GM21360 (cell line): Measurements from ENCODE around the gene TTYH2.
A peak's percentile ranks its signal among the peaks of the same experiment; 100 is the strongest.

ENCODE experiments used
- ATAC-seq: cut with Tn5 transposase; IDR thresholded peaks from one replicate; pipeline ENCODE4 v1.9.1; 2021; ENCODE audit warnings: mild to moderate bottlenecking, moderate library complexity; ENCODE audit not compliant: unreplicated experiment

The TTYH2 gene

DNA sequence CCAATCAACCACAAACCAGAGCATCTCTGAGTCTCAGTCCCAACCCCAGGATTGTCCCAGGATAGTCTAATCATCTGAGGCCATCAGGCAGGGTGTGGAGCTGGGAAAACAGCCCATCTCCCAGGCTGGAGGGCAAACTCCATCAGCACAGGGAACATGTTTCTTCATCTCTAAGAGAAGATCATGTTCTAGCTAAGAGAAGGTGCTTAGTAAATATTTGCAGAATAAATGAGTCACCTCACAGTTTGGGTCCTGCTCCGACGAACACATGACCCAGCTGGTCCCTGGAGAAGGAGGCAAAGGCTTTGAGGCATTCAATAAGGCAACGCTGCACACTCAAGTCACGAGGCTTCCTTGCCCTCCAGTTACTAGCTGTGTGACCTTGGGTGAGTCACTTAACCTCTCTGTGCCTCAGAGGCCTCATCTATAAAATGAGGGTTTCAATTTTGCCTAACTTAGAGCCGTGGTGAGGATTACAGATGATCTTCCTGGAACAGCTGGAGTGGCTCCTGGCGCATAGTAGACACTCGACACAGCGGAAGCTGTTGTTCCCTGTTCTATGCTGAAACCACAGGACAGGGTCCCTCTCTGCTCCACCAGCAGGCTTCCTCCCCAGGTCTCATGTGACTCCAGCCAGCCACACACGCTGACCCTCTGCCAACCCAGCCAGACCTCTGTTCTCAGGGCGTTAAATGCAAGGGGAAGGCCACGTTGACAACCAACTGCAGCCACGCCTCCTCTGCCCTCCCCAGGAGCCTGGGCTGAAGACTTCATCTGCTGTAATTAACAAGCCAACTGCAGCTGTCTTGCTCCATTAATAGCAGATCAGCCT lies 20.2 kb upstream of the TTYH2 start:
- ATAC-seq = no peak

- ATAC-seq = no peak
Observed at GRCh38 chr17:74194682-74195081, 18.7 kb upstream of the TTYH2 start.

- no peak for ATAC-seq
Observed at GRCh38 chr17:74196541-74197317, 16.6 kb upstream of the TTYH2 start.

DNA sequence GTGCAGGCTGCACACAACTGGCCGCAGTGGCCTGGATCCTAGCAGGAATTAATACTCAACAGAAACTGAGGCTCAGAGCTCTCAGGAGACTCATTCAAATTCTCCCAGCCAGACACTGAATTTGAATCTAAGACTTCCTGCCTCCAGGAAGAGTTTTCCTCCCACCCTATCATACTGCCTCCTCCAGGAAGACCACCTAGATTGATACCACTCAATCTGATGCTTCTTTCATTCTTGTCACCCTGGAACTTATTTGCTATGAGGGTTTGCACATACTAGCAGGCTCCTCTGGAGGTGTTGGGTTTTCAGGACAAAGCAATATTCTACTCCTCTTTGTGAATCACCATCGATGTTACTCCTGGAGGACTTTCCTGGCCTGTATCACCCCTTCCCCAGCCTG lies 15.6 kb upstream of the TTYH2 start:
- ATAC-seq = no peak

- ATAC-seq = no peak
Observed at GRCh38 chr17:74198694-74199093, 14.7 kb upstream of the TTYH2 start.

GRCh38 chr17:74199306-74200092 lies 13.9 kb upstream of the TTYH2 start:
- ATAC-seq = no peak

DNA sequence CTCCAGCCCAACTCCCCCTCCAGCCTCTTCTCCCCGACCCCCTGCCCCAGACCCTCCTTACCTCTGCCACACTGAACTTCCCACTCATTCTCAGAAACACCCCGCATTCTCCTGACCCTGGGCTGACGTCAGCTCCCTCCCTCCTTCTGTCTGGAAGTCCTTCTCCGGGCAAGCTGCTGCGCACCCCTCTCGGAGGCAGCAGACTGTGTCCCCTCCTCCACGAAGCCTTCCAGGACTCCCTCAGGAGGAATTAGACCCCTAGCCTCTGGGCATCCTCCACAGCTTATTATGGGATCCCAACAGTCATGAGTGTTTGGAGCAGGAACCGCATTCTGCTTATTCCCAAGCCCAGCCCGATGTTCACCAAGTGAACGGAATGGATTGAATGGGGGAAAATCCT lies 13.3 kb upstream of the TTYH2 start:
- ATAC-seq = no peak

DNA sequence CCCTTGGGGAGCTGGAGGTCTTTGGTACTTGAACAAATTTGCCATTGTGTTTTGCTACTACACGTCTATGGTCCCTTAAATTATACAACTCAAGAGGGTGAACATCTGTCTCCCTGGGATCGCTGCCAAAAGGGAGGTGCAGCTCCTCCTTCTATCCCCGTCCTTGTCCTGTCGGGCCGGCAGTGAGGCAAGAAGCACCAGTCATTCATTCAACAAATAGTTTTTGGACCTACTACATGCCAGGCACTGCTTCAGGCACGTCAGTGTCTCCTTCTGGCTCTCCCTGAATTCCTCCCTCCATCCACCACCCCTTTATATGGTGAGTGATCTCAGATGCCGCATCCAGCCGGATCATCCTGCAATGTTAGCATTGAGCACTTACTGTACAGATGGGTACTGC lies 12.1 kb upstream of the TTYH2 start:
- ATAC-seq = no peak

DNA sequence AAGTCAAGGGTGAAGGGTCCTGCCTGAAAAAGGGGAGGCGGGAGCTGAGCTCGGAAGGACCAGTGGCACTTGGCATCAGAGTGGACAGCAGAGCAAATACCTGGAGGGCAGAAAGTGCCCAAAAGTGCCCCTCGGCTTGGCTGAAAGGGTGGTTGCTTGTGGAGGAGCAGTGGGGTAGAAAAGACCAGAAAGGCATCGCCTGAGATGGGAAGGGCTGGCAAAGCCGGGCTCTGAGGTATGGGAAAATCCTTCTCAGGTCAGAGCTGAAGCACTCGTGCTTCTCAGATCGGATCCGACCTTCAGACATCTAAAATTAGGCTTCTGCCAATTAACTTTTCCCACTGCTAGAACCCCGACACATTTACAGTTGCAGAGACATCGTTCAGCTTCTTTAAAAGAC lies 11.4 kb upstream of the TTYH2 start:
- ATAC-seq = no peak

GRCh38 chr17:74202938-74203337 lies 10.4 kb upstream of the TTYH2 start:
- ATAC-seq = peak; percentile 3

GRCh38 chr17:74203439-74204240 lies 9.7 kb upstream of the TTYH2 start, which contains the start of gene RPL38:
Gene RPL38 (plus strand): TSS chr17:74203678. CDS start chr17:74203956, 278 bp downstream.
- peak; percentile 69 for ATAC-seq

DNA sequence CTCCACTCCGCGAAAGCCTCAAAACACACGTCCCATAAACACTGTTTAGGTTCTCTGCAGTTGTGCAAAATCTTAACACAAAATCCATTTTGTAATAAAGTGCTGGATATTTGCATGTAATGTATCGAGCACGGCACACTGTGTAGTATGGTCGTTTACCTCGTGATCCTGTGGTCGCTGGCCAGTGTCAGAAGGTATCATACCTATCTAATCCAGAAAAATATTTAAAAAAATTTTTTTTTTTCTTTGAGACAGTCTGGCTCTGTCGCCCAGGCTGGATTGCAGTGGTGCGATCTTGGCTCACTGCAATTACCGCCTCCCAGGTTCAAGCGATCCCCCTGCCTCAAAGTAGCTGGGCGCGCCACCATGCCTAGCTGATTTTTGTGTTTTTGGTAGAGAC lies 8.9 kb upstream of the TTYH2 start:
- ATAC-seq = no peak

DNA sequence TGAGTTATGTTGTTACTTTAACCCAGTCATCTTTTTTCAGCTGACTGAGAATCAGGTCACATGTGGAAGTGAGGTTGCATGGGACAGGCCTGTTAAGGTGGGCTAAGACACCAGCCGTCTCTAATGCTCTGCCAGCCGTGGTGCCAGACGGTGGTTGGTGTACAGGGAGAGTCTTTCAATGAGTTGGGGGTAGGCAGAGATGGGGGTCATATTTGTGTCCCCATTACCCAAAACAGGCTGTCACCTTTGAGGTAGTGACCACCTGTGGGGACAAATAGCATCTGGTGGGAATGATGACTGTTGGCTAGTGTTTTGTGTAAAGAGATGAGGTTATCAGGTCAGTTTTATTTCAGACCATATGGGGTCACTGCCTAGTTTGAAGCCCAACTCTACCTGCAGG lies 8.1 kb upstream of the TTYH2 start:
- ATAC-seq = no peak

- ATAC-seq = no peak
Observed at GRCh38 chr17:74206332-74206818, 7.0 kb upstream of the TTYH2 start.

DNA sequence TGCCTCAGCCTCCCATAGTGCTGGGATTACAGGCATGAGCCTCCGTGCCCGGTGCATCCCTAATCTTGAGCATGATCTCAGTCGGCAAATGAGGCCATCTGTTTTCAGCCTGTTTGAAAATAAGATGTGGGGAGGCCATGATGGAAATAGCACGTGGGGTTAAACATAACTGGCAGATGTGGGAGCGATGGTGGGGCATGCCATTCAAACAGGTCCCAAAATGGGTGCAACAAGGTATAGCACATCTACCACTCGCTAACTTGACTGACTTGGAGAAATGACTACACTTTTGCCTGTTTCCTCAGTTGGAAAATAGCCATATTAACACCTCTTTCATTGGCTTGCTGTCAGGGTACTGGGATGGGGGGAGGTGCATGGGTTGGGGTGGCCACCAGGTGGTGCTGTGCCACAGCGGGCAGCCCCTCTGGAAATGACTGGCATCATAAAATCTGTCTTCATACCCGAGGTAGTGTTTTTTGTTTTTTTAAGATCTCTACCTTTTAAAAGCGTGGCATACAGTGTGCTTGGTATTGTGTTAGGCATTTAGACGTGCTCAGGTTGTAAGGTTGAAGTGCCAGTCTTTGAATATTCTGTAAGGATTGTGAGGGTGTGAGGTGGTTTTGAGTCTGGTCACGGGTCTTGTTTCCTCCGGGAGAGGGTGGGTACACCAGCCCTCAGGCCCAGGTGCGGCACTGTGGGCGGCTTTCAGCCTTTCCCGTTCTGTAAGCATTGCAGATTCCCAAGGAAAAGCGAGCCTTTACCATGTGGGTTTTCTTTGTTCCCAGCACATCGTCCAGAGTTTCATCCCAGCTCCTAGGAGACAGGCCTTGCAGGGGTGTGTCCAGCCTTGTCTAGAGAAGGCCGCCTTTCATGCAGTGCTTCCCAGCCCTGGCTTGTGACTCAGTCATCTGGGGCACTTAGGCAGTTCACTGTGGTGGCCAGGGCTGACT lies 2.9 kb upstream of the TTYH2 start:
- ATAC-seq = no peak

- no peak for ATAC-seq
Observed at GRCh38 chr17:74211141-74211911, 2.0 kb upstream of the TTYH2 start.

DNA sequence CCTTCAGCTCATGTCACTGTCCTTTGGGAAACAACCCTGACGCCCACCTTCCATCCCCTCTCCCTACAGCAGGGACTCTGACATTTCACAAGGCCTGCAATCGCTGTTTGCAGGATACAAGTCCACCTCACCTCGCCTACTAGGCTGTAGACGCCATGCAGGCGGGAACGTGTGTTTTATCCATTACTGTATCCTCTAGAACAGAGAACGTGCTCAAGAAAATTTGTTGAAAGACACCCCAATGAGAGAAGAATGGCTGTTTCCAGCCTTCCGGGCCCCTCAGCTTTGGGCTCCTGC lies 1.5 kb upstream of the TTYH2 start:
- ATAC-seq = no peak

DNA sequence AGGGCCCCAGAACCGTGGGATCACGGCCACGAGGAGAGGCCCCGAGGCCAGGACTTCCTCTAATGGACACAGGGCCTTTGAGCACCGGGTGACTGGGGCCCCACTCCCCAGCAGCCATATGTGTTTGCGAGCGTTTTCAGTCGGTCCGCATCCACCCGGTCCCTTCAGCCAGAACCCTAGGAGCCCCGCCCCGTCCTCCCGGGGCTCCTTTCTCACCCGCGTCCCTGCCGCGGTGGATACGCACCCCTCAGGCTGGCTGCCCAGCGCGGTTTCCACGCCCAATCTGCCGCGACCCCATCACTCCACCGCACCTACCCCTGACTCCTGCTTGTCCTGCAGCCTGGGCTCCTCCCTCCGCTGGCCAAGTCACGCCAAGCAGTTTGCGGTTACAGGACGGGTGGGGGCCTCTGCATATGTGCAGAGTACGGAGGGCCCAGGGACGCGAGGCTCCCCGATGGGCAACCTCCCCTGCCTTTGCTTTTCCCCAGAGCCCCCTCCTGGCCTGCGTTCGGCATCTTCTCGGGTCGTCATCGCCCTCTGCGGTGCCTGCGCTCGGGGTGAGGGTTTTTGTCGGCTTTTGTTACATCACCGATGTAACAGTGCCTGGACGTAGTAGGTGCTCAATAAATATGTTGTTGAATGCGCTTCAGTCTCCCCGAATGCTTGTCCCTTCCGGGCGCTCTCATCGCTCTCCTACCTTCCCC lies 1.0 kb upstream of the TTYH2 start:
- peak; percentile 0 for ATAC-seq
